MCF 10A (cell line): Measurements from ENCODE around the gene TUBGCP3. TPM values are rescaled to one million over a fixed set of nuclear protein-coding genes. Genes with fewer than 3 reads are reported as not detected.

Experiments used
- BruUV-seq: library from RNA; stranded (reverse); fragments of 400-500 nt; replicated peaks from 2 replicates; lab custom pipeline; 2021; lab: Mats Ljungman, UMichigan
- CTCF ChIA-PET: fragments of 300-600 bp; sonication (Branson Sonifier 250); formaldehyde crosslinking; extraction: SDS; loops from one replicate; lab custom pipeline; 2021; ENCODE audit warnings: antibody characterized with exemption, inconsistent platforms; lab: Yijun Ruan, JAX
- POLR2A ChIA-PET: fragments of 300-600, 350-650 bp; sonication (Branson Sonifier 250); formaldehyde crosslinking; extraction: SDS; loops from one replicate; lab custom pipeline; 2020; ENCODE audit warnings: antibody characterized with exemption, inconsistent platforms; lab: Yijun Ruan, JAX
- DNase-seq: peaks from one replicate; pipeline ENCODE4 v3.0.0-alpha.2; 2018; ENCODE audit not compliant: unreplicated experiment
- H3K27ac Mint-ChIP-seq: one replicate; pipeline ENCODE4 v1.8.0; 2022; ENCODE audit warnings: mild to moderate bottlenecking, low read depth, mixed read lengths; ENCODE audit not compliant: unreplicated experiment
- H3K27me3 Mint-ChIP-seq: one replicate; pipeline ENCODE4 v1.8.0; 2022; ENCODE audit warnings: mixed read lengths; ENCODE audit not compliant: insufficient read depth, unreplicated experiment
- H3K36me3 Mint-ChIP-seq: one replicate; pipeline ENCODE4 v1.8.0; 2022; ENCODE audit warnings: mild to moderate bottlenecking, moderate library complexity, mixed read lengths; ENCODE audit not compliant: insufficient read depth, unreplicated experiment
- H3K4me1 Mint-ChIP-seq: one replicate; pipeline ENCODE4 v1.8.0; 2022; ENCODE audit warnings: mixed read lengths; ENCODE audit not compliant: insufficient read depth, unreplicated experiment
- H3K4me3 Mint-ChIP-seq: one replicate; pipeline ENCODE4 v1.8.0; 2022; ENCODE audit warnings: mild to moderate bottlenecking, moderate library complexity, mixed read lengths; ENCODE audit not compliant: unreplicated experiment
- H3K9me3 Mint-ChIP-seq: one replicate; pipeline ENCODE4 v1.8.0; 2022; ENCODE audit warnings: mixed read lengths; ENCODE audit not compliant: unreplicated experiment
- CTCF ChIP-seq: fragments of 200-600 bp; IDR thresholded peaks from one replicate; pipeline ENCODE4 v1.8.0; 2022; ENCODE audit warnings: antibody characterized with exemption, mild to moderate bottlenecking; ENCODE audit not compliant: unreplicated experiment
- intact Hi-C: fragments of 100-400 bp; cut with micrococcal nuclease; formaldehyde crosslinking; loops from 2 replicates; pipeline ENCODE4 v1.14.1; 2022
- total RNA-seq: library from RNA; stranded (reverse); gene quantifications from 2 replicates; pipeline ENCODE4 v1.2.3, GENCODE V29; 2022

Gene TUBGCP3
- total RNA-seq, 1 experiment from 2014 or later: 35.7 TPM

- Mint-ChIP-seq H3K4me1 (no peaks in the 10 kb centered on the region), H3K4me3 (no peak overlapping the region), H3K9me3 (no peaks in the 10 kb centered on the region), H3K27ac (no peak overlapping the region), H3K27me3 (peaks cover 33% of the 10 kb centered on the region), H3K36me3 (no peaks in the 10 kb centered on the region)
- DNase-seq: peak; percentile 62
- intact Hi-C loops: loop anchor here (1.0 kb wide), 1 partner anchor 258 kb away; no protein-coding TSS in a partner anchor
- POLR2A ChIA-PET: no interaction called here
- peak; percentile 38 for TF ChIP-seq CTCF
- CTCF ChIA-PET: interaction anchor here (0.7 to 1.1 kb wide), 3 partner anchors 10 to 1015 kb away, joined by 3 to 6 read pairs (median 4); no protein-coding TSS in a partner anchor
- BruUV-seq: no TSS peak
Observed at GRCh38 chr13:112616586-112617362, 28.8 kb upstream of the TUBGCP3 start.

DNA sequence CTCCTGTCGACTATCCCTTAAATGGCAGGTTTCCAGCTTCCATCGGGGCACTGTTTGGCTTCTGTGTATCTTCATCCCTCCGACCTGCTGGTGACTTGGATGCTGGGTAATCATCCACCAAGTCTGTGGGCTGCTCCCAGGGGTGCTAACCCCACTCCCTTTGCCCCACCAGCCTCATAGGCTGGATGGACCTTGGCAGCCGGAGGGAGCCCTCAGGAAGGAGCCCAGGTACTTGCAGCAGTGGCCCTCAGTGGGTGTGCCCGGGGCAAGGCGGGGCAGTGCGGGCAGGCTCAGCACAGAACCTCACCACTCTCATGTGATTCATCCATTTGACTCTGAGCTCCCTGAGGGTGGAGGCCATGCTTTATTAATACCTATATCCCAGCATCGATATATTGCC lies 27.4 kb upstream of the TUBGCP3 start:
- POLR2A ChIA-PET: no interaction called here

DNA sequence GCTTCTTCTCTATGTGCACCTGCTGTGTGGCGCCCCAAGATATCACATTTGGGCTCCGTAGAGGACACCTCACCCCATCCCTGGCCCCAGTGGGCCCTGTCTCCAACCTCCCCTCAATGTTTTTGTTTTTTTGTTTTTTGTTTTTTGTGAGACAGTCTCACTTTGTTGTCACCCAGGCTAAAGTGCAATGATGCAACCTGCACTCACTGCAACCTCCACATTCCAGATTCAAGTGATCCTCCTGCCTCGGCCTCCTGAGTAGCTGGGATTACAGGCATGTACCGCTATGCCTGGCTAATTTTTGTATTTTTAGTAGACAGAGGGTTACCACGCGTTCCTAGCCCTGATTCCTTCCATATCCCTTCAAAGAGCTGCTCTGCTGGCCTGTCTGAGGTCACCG lies 26.9 kb upstream of the TUBGCP3 start:
- intact Hi-C loops: no loop called here
- POLR2A ChIA-PET: no interaction called here
- Mint-ChIP-seq H3K27me3 (peaks cover 46% of the 10 kb centered on the region), H3K36me3 (no peaks in the 10 kb centered on the region), H3K9me3 (no peaks in the 10 kb centered on the region), H3K4me3 (no peak overlapping the region), H3K27ac (no peak overlapping the region), H3K4me1 (no peaks in the 10 kb centered on the region)
- TF ChIP-seq CTCF: no peak
- CTCF ChIA-PET: interaction anchor here (0.5 to 1.0 kb wide), 2 partner anchors 17 to 1156 kb away, joined by 3 read pairs; no protein-coding TSS in a partner anchor
- no peak for DNase-seq
- no TSS peak for BruUV-seq

More for the DNA sequence above, 27.4 kb upstream of the TUBGCP3 start:
- DNase-seq: no peak
- intact Hi-C loops: no loop called here
- H3K27ac Mint-ChIP-seq: no peak overlapping the region
- CTCF ChIA-PET: interaction anchor here (1.0 kb wide), 1 partner anchor 17 kb away, joined by 3 read pairs; no protein-coding TSS in a partner anchor
- no peak for TF ChIP-seq CTCF
- H3K27me3 Mint-ChIP-seq: peaks cover 41% of the 10 kb centered on the region
- no TSS peak for BruUV-seq
- H3K36me3 Mint-ChIP-seq: no peaks in the 10 kb centered on the region
- H3K9me3 Mint-ChIP-seq: no peaks in the 10 kb centered on the region
- no peak overlapping the region for H3K4me3 Mint-ChIP-seq
- H3K4me1 Mint-ChIP-seq: no peaks in the 10 kb centered on the region

DNA sequence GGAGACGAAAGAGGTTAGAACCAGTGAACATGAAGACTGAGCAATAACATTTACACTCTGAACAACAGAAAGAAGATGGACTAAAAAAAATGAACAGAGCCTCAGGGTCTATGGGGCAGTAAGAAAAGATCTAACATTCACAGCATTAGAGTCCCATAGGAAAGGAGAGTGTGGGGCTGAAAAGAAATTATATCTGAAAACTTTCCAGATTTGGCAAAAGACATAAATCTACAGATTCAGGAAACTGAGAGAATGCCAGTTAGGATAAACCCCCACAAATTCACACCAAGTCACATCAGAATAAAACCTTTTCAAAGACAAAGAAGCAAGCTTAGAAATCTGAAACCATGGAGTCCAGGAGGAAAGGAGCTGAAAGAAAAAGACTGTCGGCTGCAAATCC lies 20.3 kb upstream of the TUBGCP3 start:
- BruUV-seq: no TSS peak
- intact Hi-C loops: loop anchor here (5.0 to 10.0 kb wide), 2 partner anchors 96 to 1383 kb away; no protein-coding TSS in a partner anchor
- Mint-ChIP-seq H3K27me3 (peaks cover 58% of the 10 kb centered on the region), H3K27ac (no peak overlapping the region), H3K36me3 (no peaks in the 10 kb centered on the region), H3K4me3 (no peak overlapping the region), H3K4me1 (peaks cover 4% of the 10 kb centered on the region), H3K9me3 (no peaks in the 10 kb centered on the region)
- TF ChIP-seq CTCF: no peak
- POLR2A ChIA-PET: interaction anchor here (0.6 to 0.7 kb wide), 4 partner anchors 20 to 164 kb away, joined by 3 to 4 read pairs (median 3); no protein-coding TSS in a partner anchor
- CTCF ChIA-PET: interaction anchor here (0.7 to 3.8 kb wide), 7 partner anchors 13 to 1215 kb away, joined by 3 to 39 read pairs (median 3); no protein-coding TSS in a partner anchor
- DNase-seq: no peak
